A673 (cell line): ENCODE data around the gene AGXT2. TPM values are rescaled to one million over a fixed set of nuclear protein-coding genes. Genes with fewer than 3 reads are reported as not detected.

ENCODE experiments used
- BruUV-seq: library from RNA; stranded (reverse); fragments of 400-500 nt; replicated peaks from 2 replicates; lab custom pipeline; 2021; lab: Mats Ljungman, UMichigan
- CTCF ChIA-PET: fragments of 300-600 bp; sonication (Branson Sonifier 250); formaldehyde crosslinking; loops from one replicate; lab custom pipeline; 2022; ENCODE audit warnings: antibody characterized with exemption; lab: Charles Lee
- POLR2A ChIA-PET: fragments of 300-600 bp; sonication (Branson Sonifier 250); formaldehyde crosslinking; loops from one replicate; lab custom pipeline; 2022; ENCODE audit warnings: antibody characterized with exemption; ENCODE audit not compliant: low non-redundant PET; lab: Charles Lee
- DNase-seq: peaks from one replicate; pipeline ENCODE4 v3.0.0-alpha.2; 2015; ENCODE audit warnings: low spot score
- H3K27ac ChIP-seq: fragments of 200-600 bp; sonication (generic); 2 replicates; pipeline ENCODE4 v1.5.1; 2016; ENCODE audit warnings: mixed run types, low read depth, mild to moderate bottlenecking, mixed read lengths, antibody characterized with exemption, low read length; ENCODE audit not compliant: poor library complexity, severe bottlenecking
- H3K27me3 ChIP-seq: fragments of 200-600 bp; sonication (generic); replicated peaks from 2 replicates; pipeline ENCODE4 v1.6.1; 2017; ENCODE audit warnings: mixed run types, low read depth, mild to moderate bottlenecking, mixed read lengths, antibody characterized with exemption, low read length; ENCODE audit not compliant: insufficient read depth, poor library complexity
- H3K36me3 ChIP-seq: fragments of 200-600 bp; sonication (generic); 2 replicates; pipeline ENCODE4 v1.6.1; 2016; ENCODE audit warnings: mixed run types, mild to moderate bottlenecking, mixed read lengths, antibody characterized with exemption, low read length; ENCODE audit not compliant: insufficient read depth, poor library complexity, severe bottlenecking
- H3K4me1 ChIP-seq: fragments of 200-600 bp; sonication (generic); 2 replicates; pipeline ENCODE4 v1.6.1; 2017; ENCODE audit warnings: mixed run types, mild to moderate bottlenecking, mixed read lengths, antibody characterized with exemption, low read length; ENCODE audit not compliant: insufficient read depth, poor library complexity, severe bottlenecking
- H3K4me3 ChIP-seq: fragments of 200-600 bp; sonication (generic); 2 replicates; pipeline ENCODE4 v1.5.1; 2016; ENCODE audit warnings: low read depth, mixed run types, mild to moderate bottlenecking, mixed read lengths, low read length; ENCODE audit not compliant: poor library complexity, severe bottlenecking
- H3K9me3 ChIP-seq: fragments of 200-600 bp; sonication (generic); 2 replicates; pipeline ENCODE4 v1.6.1; 2016; ENCODE audit warnings: mixed run types, low read depth, mild to moderate bottlenecking, mixed read lengths, antibody characterized with exemption, low read length; ENCODE audit not compliant: poor library complexity, severe bottlenecking
- EZH2 ChIP-seq: fragments of 200-600 bp; sonication (generic); IDR thresholded peaks from 2 replicates; pipeline ENCODE4 v1.6.1; 2017; ENCODE audit warnings: borderline replicate concordance, low read depth, mild to moderate bottlenecking, mixed read lengths, antibody characterized with exemption, low read length; ENCODE audit not compliant: poor library complexity, severe bottlenecking
- intact Hi-C: fragments of 100-400 bp; cut with micrococcal nuclease; formaldehyde crosslinking; loops from one replicate; pipeline ENCODE4 v1.10.0; 2022; ENCODE audit not compliant: unreplicated experiment
- total RNA-seq: library from RNA; stranded (reverse); gene quantifications from 2 replicates; pipeline ENCODE4 v1.2.3, GENCODE V29; 2021
- TF ChIP-seq, protein P1 (sequence below): fragments of 300-800, 200-600 bp; sonication (generic); conservative IDR thresholded peaks from 2 replicates; pipeline ENCODE4 v1.5.1; 2017; ENCODE audit warnings: low read depth, mild to moderate bottlenecking, antibody characterized with exemption, low read length, moderate library complexity, mixed read lengths

The AGXT2 gene
- total RNA-seq, 1 experiment from 2014 or later = not detected

GRCh38 chr5:35046774-35047173, 975 bp downstream of the AGXT2 start:
- H3K27me3 ChIP-seq = peaks cover 10% of the 10 kb centered on the region
- H3K4me1 ChIP-seq = no peaks in the 10 kb centered on the region
- intact Hi-C loops = no loop called here
- H3K9me3 ChIP-seq = no peaks in the 10 kb centered on the region
- ChIA-PET CTCF (no interaction called here), POLR2A (no interaction called here)
- BruUV-seq = no TSS peak
- no peaks in the 10 kb centered on the region for H3K36me3 ChIP-seq
- H3K27ac ChIP-seq = no peak overlapping the region
- TF ChIP-seq, protein P1, sequence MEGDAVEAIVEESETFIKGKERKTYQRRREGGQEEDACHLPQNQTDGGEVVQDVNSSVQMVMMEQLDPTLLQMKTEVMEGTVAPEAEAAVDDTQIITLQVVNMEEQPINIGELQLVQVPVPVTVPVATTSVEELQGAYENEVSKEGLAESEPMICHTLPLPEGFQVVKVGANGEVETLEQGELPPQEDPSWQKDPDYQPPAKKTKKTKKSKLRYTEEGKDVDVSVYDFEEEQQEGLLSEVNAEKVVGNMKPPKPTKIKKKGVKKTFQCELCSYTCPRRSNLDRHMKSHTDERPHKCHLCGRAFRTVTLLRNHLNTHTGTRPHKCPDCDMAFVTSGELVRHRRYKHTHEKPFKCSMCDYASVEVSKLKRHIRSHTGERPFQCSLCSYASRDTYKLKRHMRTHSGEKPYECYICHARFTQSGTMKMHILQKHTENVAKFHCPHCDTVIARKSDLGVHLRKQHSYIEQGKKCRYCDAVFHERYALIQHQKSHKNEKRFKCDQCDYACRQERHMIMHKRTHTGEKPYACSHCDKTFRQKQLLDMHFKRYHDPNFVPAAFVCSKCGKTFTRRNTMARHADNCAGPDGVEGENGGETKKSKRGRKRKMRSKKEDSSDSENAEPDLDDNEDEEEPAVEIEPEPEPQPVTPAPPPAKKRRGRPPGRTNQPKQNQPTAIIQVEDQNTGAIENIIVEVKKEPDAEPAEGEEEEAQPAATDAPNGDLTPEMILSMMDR = no peak
- TF ChIP-seq EZH2 = no peak
- DNase-seq = no peak
- no peak overlapping the region for H3K4me3 ChIP-seq

DNA sequence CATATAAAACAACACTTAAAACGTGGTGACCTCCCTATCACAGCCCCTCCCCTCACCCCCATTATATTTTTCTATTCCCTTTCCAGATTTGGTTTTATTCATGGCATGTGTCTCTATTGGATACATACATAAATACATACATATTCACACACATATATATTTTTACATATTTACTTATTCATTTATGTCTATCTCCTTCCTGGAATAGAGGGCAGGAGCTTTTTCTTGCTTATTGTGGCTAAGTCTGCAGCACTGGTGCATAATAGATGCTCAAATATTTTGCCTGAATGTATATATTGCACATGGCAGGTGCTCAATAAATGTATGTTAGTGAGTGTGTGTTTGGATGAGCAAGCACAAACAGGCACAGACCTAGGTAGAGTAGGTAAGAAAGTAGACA, 2.5 kb downstream of the AGXT2 start:
- no TSS peak for BruUV-seq
- intact Hi-C loops = no loop called here

DNA sequence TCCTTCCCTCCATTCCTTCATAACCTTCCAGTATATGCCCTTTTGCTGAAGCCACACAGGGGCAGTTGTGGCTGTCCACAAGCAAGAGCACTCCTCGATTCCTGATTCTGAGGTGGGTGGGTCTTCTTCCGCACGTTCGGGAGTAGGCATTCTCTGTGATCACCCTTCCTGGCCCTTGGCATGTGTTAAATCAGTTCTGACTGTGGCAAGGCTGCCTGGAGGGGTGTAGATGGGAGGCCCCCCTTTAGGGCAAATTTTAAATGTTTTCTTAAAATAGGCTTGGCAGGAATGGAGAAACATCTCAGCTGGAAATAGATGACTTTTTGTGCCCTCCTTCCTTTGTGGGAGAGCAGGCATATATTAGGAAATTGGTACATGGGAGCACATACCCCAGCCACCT, 3.1 kb downstream of the AGXT2 start:
- intact Hi-C loops = no loop called here
- Histone ChIP-seq H3K4me1 (no peaks in the 10 kb centered on the region), H3K27ac (no peak overlapping the region), H3K36me3 (no peaks in the 10 kb centered on the region), H3K4me3 (no peak overlapping the region), H3K9me3 (no peaks in the 10 kb centered on the region), H3K27me3 (peaks cover 29% of the 10 kb centered on the region)
- no peak for TF ChIP-seq EZH2
- TF ChIP-seq, protein P1 = no peak
- no peak for DNase-seq
- ChIA-PET CTCF (no interaction called here), POLR2A (no interaction called here)
- BruUV-seq = no TSS peak

More for the DNA sequence above, 2.5 kb downstream of the AGXT2 start:
- no peak overlapping the region for H3K27ac ChIP-seq
- H3K4me1 ChIP-seq = no peaks in the 10 kb centered on the region
- H3K36me3 ChIP-seq = no peaks in the 10 kb centered on the region
- no peak overlapping the region for H3K4me3 ChIP-seq
- H3K27me3 ChIP-seq = peaks cover 25% of the 10 kb centered on the region
- no peak for DNase-seq
- TF ChIP-seq, protein P1 = no peak
- no peak for TF ChIP-seq EZH2
- CTCF ChIA-PET = no interaction called here
- H3K9me3 ChIP-seq = no peaks in the 10 kb centered on the region
- POLR2A ChIA-PET = no interaction called here
